ENCODE measurements around the gene DNAH8.
"Not testable (repeated sequence)": the region's sequence is repeated elsewhere in the genome, so short reads cannot be mapped to it uniquely, and the experiment has no call there.

DNAH8 gene

DNA sequence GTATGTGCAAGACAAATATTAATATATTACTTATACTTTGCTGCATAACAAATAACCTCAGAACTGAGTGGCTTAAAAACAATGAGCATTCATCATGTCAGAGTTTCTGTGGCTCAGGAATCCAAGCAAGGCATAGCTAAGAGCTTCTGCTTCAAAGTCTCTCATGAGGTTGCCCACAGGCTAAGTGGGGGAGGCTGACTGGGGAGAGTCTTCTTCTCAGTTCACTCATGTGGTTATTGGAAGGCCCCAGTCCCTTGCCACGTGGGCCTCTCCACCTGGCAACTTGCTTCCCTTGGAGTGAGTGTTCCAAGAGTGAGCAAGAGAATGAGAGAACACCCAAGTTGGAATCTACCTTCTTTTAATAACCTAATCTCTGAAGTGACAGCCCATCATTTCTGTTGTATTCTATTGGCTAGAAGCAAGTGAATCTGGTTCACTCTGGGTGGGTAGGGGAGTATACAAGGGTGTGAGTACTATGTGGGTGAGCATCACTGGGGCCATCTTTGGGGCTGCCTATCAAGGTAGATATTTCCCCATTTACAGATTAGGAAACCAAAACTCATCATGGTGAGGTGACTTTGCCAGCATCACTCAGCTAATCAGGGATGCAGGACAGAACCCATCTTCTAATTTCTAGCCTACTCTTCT, 36.0 kb downstream of the DNAH8 start:
- FAIRE-seq, result no peak

DNA sequence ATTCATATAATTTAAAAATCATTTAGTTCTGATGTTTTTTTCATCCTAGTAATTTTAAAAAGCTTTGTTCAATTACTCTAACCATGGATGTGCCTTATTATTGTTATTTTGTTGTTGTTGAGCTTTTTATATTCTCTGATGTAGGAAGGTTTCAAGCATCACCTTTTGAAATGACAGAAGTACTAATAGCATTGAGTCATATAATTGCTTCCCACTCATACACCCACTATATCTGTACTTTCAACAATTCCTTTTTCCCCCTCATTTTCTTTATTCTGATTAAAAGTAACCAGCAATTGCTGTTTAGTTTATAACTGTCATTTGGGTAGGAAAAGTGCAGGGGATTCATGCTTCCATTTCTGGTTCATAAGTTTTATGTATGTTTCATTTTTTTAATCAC, 38.6 kb downstream of the DNAH8 start:
- no peak for FAIRE-seq

DNA sequence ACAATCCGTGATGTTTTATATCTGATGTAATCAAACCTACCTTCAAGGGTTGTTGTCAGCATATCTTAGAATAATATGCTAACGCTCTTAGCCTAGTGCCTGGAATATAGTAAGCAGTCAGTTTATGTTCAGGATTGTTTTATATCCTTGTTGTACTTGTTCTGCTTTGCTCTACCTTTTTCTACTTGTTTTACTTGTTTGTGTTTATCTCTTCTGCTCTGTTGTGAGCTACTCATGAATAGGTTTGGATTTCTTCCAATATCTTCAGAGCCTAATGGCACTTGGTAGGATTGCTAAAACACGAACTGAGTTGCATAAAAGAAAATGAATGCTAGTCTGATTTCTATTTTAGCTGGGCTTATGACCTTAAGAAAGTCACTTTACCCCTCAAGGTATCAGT, 40.1 kb downstream of the DNAH8 start:
- no peak for FAIRE-seq

- FAIRE-seq, result no peak
Observed at GRCh38 chr6:38755874-38756273, 40.8 kb downstream of the DNAH8 start.

GRCh38 chr6:38760097-38760496, 45.0 kb downstream of the DNAH8 start:
- FAIRE-seq, result no peak

GRCh38 chr6:38762848-38763247, 47.7 kb downstream of the DNAH8 start:
- FAIRE-seq, result no peak

DNA sequence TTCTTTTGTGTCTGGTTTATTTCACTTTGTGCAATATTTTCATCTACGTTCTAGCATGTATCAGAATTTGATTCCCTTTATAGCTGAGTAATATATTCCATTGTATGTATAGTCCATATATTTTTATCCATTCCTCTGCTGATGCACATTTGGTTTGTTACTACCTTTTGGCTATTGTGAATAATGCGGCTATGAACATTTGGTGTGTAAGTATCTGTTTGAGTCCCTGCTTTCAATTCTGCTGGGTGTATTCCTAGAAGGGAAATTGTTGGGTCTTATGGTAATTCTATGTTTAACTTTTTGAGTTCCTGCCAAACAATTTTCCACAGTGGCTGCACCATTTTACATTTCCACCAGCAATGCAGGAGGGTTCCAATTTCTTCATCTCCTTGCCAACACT, 52.4 kb downstream of the DNAH8 start:
- FAIRE-seq, result no peak

DNA sequence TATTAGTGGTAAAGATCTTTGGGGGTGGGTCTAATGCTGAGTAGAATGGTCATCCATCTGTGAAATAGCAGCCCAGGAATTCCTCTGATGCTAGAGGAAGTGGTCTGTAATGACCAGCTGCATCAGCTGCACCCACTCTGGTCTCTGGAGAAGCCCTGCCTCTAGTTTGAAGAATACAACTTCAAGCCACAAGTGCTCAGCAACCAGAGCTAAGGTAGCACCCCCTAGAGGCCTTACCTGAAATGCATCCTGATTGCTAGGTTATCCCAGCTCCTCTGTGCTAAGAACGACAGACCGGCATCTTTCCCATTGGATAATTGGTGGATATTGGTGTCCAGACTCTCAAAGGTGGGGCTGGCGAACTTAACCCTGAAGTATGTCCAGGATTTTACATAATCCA, 58.2 kb downstream of the DNAH8 start:
- FAIRE-seq, result no peak

GRCh38 chr6:38774929-38775707, 60.0 kb downstream of the DNAH8 start:
- no peak for FAIRE-seq

GRCh38 chr6:38775870-38776269, 60.8 kb downstream of the DNAH8 start:
- FAIRE-seq, result no peak

DNA sequence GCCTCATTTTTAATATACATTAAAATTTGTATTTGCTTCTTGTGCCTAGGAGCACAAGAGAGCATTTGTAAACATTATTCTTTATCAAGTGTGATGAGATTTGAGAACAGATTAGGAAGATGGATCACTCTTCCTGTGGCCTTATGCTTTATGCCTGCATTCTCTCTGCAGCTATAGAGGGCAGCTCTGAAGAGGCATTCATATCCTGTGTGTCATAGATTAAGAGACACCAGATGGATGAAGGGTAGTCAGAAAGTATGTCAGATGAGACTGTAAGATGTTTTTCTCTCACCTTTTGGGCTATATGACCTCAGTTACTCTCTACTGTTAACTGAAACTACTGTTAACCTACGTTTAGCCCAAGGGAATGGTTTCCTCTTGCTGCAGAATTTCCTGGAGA, 61.4 kb downstream of the DNAH8 start:
- no peak for FAIRE-seq

DNA sequence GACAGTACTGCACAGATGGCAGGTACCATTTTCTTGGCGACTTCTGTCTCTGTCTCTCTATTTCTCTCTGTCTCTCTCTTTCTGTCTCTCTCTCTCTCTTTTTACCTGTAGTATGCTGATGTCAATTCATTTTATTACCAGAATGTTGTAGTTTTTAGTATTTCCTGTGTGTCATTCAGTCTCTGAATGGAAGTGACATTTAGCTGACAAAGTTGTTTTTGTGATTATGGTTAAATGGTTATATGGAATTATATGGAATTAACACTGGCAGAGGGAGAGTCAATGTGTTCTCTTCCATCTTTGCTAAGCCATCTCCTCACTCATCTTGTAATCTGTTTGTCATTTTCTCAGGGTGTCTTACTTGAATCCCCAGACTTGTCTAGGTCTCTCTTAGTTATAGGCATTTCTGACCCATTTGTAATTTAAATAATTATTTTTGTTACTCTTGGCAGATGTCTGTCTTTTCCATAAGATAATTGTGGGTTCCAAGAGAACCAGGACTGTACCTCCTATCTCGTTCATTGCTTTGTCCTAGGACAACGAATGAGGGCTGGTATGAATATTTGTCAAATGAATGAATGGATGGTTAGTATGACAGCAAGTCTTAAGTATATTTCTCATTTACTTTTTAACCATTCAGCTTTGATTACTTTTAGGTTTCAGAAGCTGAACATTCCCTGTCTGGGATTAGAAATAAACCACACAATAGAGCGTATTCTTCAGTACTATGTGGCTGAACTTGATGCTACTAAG, 64.4 kb downstream of the DNAH8 start:
- no peak for FAIRE-seq

DNA sequence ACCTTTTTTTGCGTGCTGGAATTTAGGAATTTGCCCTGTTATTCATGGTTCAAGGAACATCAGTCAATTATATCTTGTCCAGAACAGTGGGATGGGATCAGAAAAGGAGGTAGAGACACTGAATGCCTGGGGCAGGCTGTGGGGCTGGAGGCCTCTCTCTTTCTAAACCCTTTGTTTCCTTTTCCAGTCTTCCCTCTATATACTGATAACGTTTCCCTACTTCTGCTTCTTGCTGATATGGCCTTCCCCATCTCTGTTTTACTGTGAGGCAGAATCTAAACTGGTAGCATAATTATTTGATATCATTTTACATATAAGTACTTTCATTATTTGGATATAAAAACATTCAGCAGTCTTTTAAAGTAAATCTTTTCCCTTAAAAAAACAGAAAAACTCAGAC, 67.5 kb downstream of the DNAH8 start:
- no peak for FAIRE-seq

- FAIRE-seq, result no peak
Observed at GRCh38 chr6:38783443-38784228, 68.5 kb downstream of the DNAH8 start.

DNA sequence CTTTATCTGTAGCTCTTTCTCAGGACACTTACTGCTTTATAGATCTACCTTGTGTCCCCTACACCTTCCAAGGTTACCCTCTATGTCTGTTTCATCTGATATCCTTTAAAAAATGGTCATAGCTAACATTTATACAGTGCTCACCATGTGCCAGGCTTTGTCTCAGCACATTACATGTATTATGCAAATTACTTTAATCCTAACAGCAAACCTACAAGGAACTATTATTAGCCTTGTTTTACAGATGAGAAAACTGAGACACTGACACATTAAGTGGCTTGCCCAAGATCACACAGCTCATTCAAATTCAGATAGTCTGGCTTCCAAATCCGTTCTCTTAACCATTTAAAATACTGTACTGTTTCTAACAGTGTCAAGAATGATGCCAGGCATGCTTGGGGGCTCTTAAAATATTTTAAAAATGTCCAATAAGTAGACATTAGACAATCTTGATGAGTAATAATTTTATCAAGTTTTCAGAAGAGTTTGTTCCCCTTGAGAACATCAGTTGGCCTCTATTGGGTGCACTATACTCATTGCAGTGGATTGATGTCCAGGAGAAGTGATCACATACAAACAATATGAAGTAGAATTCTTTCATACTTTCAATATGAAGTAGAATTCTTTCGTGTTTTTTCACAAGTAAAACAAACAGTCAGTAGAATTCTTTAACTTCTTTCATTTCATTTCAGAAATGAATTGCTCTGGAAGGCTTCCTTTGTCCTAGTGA, 69.6 kb downstream of the DNAH8 start:
- no peak for FAIRE-seq

DNA sequence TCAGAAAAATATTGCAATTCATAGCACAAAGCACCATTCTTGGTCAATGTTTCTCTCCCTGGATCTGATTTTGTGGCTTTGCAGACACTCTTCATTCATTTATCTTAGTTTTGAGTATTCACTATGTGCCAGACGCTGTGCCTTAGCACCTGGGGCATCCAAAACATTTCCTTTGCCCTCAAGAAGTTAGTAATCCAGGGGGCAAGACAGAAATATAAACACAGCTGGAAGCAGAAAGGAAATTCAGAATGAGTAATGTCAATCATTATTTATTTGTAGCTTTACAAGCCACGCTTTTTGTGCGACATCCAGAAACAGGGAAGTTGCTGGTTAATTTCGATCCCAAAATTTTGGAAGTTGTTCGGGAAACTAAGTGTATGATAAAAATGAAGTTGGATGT, 71.4 kb downstream of the DNAH8 start:
- no peak for FAIRE-seq

DNA sequence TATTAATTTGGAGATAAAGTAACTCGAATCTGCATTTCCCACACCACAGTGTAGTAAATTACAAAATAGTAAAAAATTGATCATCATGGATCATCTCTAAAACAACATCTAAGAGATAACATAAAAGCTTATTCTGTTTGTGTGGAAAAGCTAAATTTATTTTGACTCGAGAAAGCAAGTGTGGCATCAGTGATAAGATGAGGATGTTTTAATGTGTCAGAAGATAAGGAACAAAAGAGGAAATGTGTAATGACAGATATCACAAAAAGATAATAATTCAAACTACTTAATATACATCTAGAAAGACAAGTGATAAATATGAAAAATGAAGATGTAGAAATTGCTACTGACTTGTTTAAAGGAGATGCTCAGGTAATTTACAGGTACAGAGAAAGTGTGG, 74.1 kb downstream of the DNAH8 start:
- FAIRE-seq, result no peak

GRCh38 chr6:38792356-38792755, 77.2 kb downstream of the DNAH8 start:
- FAIRE-seq, result no peak

- FAIRE-seq, result no peak
Observed at GRCh38 chr6:38794682-38795081, 79.6 kb downstream of the DNAH8 start.

DNA sequence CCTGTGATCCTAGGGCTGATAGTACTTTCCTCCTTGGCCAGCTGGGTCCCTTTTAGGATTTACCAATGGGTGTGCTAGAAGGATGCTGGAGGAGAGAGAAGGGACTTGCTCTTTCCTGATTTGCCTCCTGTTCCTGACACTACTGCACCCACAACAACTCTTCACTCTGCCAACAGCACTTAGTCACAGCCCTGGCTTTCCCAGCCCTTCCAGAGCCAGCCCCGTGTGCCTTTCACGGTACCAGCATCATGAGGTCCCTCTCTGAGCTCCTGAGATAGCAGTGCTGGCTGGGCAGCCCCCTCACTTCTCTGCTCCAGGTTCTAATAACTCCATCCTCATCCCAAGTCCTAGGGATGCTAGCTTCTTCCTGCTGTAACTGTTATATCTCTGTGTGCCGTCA, 80.9 kb downstream of the DNAH8 start:
- no peak for FAIRE-seq

DNA sequence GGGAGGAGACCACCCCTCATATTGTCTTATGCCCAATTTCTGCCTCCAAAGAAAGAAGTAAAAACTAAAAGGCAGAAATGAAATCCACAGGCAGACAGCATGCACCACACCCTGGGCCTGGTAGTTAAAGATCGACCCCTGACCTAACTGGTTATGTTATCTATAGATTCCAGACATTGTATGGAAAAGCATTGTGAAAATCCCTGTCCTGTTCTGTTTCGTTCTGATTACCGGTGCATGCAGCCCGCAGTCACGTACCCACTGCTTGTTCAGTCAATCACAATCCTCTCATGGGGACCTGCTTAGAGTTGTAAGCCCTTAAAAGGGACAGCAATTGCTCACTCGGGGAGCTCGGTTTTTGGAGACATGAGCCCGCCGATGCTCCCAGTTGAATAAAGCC, 81.3 kb downstream of the DNAH8 start:
- not testable (repeated sequence) for FAIRE-seq

GRCh38 chr6:38796850-38797249, 81.7 kb downstream of the DNAH8 start:
- FAIRE-seq, result no peak

DNA sequence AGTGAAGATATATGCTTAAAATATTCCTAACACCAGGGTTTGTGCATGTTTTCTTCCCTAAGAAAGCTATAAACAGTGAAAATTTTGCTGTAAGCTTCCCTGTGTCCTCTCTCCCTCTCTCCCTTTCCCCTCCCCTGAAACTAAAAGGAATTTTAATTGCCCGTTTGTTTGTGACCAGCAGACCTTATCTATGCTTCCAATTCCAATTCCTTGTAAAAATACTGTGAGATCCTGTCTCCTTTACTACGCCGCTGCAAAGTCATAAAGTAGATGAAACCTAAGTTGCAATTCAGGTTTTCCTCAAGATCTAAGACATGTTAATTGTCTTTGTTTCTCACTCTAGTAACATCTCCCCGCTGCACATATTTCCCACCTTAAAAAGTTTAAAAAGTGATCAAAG, 82.3 kb downstream of the DNAH8 start:
- no peak for FAIRE-seq
